IMR-90 (cell line): ENCODE results near the gene MLNR. TPM values are rescaled to one million over a fixed set of nuclear protein-coding genes. Genes with fewer than 3 reads are reported as not detected.

Source experiments
- ATAC-seq: fragments of 200-7000 bp; cut with Tn5 transposase; 2 replicates; pipeline ENCODE4 v1.9.1; 2020; ENCODE audit warnings: low read depth, mild to moderate bottlenecking, moderate library complexity
- BruUV-seq: library from RNA; stranded (reverse); fragments of 400-500 nt; replicated peaks from 2 replicates; lab custom pipeline; 2021; lab: Mats Ljungman, UMichigan
- CTCF ChIA-PET: fragments of 300-600 bp; formaldehyde crosslinking; extraction: SDS; loops from one replicate; lab custom pipeline; 2021; ENCODE audit warnings: antibody characterized with exemption; lab: Yijun Ruan, JAX
- POLR2A ChIA-PET: fragments of 300-600 bp; sonication (Branson Sonifier 250); formaldehyde crosslinking; loops from one replicate; lab custom pipeline; 2022; ENCODE audit warnings: antibody characterized with exemption; ENCODE audit not compliant: unreplicated experiment; lab: Charles Lee
- DNase-seq: peaks from one replicate; pipeline ENCODE4 v3.0.0; 2013
- H2AFZ ChIP-seq: replicated peaks from 2 replicates; pipeline ENCODE3; 2013; ENCODE audit warnings: low read length, mild to moderate bottlenecking; ENCODE audit not compliant: poor library complexity
- H2AK5ac ChIP-seq: 2 replicates; pipeline ENCODE4 v1.6.1; 2013; ENCODE audit warnings: low read depth, low read length, inconsistent platforms
- H2AK9ac ChIP-seq: replicated peaks from 2 replicates; pipeline ENCODE3; 2013; ENCODE audit warnings: mild to moderate bottlenecking, low read depth, low read length, moderate library complexity; ENCODE audit not compliant: poor library complexity
- H2BK120ac ChIP-seq: 2 replicates; pipeline ENCODE4 v1.6.1; 2013; ENCODE audit warnings: low read depth, low read length, inconsistent platforms
- H2BK15ac ChIP-seq: 3 replicates; pipeline ENCODE4 v1.6.1; 2013; ENCODE audit warnings: low read depth, low read length, inconsistent platforms
- H2BK20ac ChIP-seq: 2 replicates; pipeline ENCODE4 v1.6.1; 2013; ENCODE audit warnings: low read depth, mild to moderate bottlenecking, inconsistent platforms, low read length, moderate library complexity
- H2BK5ac ChIP-seq: 2 replicates; pipeline ENCODE4 v1.6.1; 2013; ENCODE audit warnings: mild to moderate bottlenecking, low read depth, low read length, inconsistent platforms; ENCODE audit not compliant: poor library complexity, severe bottlenecking
- H3K14ac ChIP-seq: replicated peaks from 2 replicates; pipeline ENCODE4 v1.6.1; 2013; ENCODE audit warnings: low read depth, low read length, inconsistent platforms
- H3K18ac ChIP-seq: 2 replicates; pipeline ENCODE4 v1.6.1; 2013; ENCODE audit warnings: low read depth, low read length, control low read depth
- H3K23ac ChIP-seq: 2 replicates; pipeline ENCODE4 v1.6.1; 2013; ENCODE audit warnings: low read depth, low read length, inconsistent platforms
- H3K27ac ChIP-seq: 2 replicates; pipeline ENCODE4 v1.5.1; 2013; ENCODE audit warnings: mild to moderate bottlenecking, control low read depth, low read length; ENCODE audit not compliant: insufficient read depth
- H3K27me3 ChIP-seq: 2 replicates; pipeline ENCODE4 v1.6.1; 2013; ENCODE audit warnings: low read length; ENCODE audit not compliant: control insufficient read depth, insufficient read depth
- H3K36me3 ChIP-seq: 2 replicates; pipeline ENCODE4 v1.6.1; 2013; ENCODE audit warnings: low read length, mixed read lengths; ENCODE audit not compliant: control insufficient read depth, insufficient read depth
- H3K4ac ChIP-seq: 2 replicates; pipeline ENCODE4 v1.6.1; 2013; ENCODE audit warnings: low read depth, low read length, inconsistent platforms
- H3K4me1 ChIP-seq: 2 replicates; pipeline ENCODE4 v1.6.1; 2013; ENCODE audit warnings: low read length, mixed read lengths; ENCODE audit not compliant: control insufficient read depth, insufficient read depth
- H3K4me2 ChIP-seq: 2 replicates; pipeline ENCODE4 v1.6.1; 2013; ENCODE audit warnings: low read depth, mild to moderate bottlenecking, control low read depth, low read length, moderate library complexity
- H3K4me3 ChIP-seq: 2 replicates; pipeline ENCODE4 v1.5.1; 2013; ENCODE audit warnings: low read depth, mild to moderate bottlenecking, control low read depth, low read length, moderate library complexity; ENCODE audit not compliant: insufficient read depth
- H3K56ac ChIP-seq: 2 replicates; pipeline ENCODE4 v1.6.1; 2013; ENCODE audit warnings: low read length, inconsistent platforms; ENCODE audit not compliant: insufficient read depth; ENCODE audit errors: extremely low read depth
- H3K79me1 ChIP-seq, 2 experiments: 2 replicates each; pipeline ENCODE4 v1.6.1; 2013; ENCODE audit warnings: low read length in 2 of 2, inconsistent platforms in 1 of 2, low read depth in 1 of 2
- H3K9ac ChIP-seq: 2 replicates; pipeline ENCODE4 v1.6.1; 2013; ENCODE audit warnings: low read depth, low read length, control low read depth
- H3K9me1 ChIP-seq: 2 replicates; pipeline ENCODE4 v1.6.1; 2013; ENCODE audit warnings: low read length, inconsistent platforms; ENCODE audit not compliant: insufficient read depth
- H3K9me3 ChIP-seq: 2 replicates; pipeline ENCODE4 v1.6.1; 2013; ENCODE audit warnings: low read length; ENCODE audit not compliant: control insufficient read depth, insufficient read depth
- H4K20me1 ChIP-seq: 2 replicates; pipeline ENCODE4 v1.6.1; 2013; ENCODE audit warnings: low read length, inconsistent platforms; ENCODE audit not compliant: insufficient read depth
- H4K5ac ChIP-seq: 2 replicates; pipeline ENCODE4 v1.6.1; 2013; ENCODE audit warnings: mild to moderate bottlenecking, low read depth, low read length, control low read depth
- H4K8ac ChIP-seq, 2 experiments: 2 replicates each; pipeline ENCODE4 v1.6.1; 2013; ENCODE audit warnings: low read depth in 2 of 2, low read length in 2 of 2, control low read depth in 1 of 2, inconsistent platforms in 1 of 2
- H4K91ac ChIP-seq: 2 replicates; pipeline ENCODE4 v1.6.1; 2013; ENCODE audit warnings: low read depth, low read length, inconsistent platforms; ENCODE audit not compliant: insufficient read depth
- CEBPB ChIP-seq: IDR thresholded peaks from 2 replicates; pipeline ENCODE4 v1.6.1; 2012; ENCODE audit warnings: low read depth, low read length, improper control_type of control experiment
- CHD1 ChIP-seq: IDR thresholded peaks from 2 replicates; pipeline ENCODE4 v1.6.1; 2012; ENCODE audit warnings: low read depth, low read length, improper control_type of control experiment
- MAFK ChIP-seq: IDR thresholded peaks from 2 replicates; pipeline ENCODE4 v1.6.1; 2012; ENCODE audit warnings: low read depth, low read length, improper control_type of control experiment
- NFE2L2 ChIP-seq: fragments of 150-350 bp; IDR thresholded peaks from 2 replicates; pipeline ENCODE4 v1.6.1; 2016; ENCODE audit warnings: low read depth, mild to moderate bottlenecking, low read length
- POLR2A ChIP-seq: IDR thresholded peaks from 2 replicates; pipeline ENCODE4 v1.6.1; 2012; ENCODE audit warnings: mild to moderate bottlenecking, low read depth, low read length
- RFX5 ChIP-seq: IDR thresholded peaks from 2 replicates; pipeline ENCODE4 v1.8.0; 2012; ENCODE audit warnings: low read depth, mild to moderate bottlenecking, low read length, moderate library complexity
- SMC3 ChIP-seq: fragments of 150-350 bp; IDR thresholded peaks from 2 replicates; pipeline ENCODE4 v1.6.1; 2016; ENCODE audit warnings: low read depth, mild to moderate bottlenecking, antibody characterized with exemption, low read length, moderate library complexity
- USF2 ChIP-seq: fragments of 150-350 bp; IDR thresholded peaks from 2 replicates; pipeline ENCODE4 v1.6.1; 2017; ENCODE audit warnings: mild to moderate bottlenecking, antibody characterized with exemption, low read length, low read depth
- WGBS, 2 experiments: methylation state at CpG; one replicate each; pipeline versions ENCODE4 v1.1.5 to v1.1.7; 2013; ENCODE audit warnings: missing lambda C conversion rate in 2 of 2; ENCODE audit not compliant: insufficient read length in 1 of 2; ENCODE audit errors: extremely low coverage in 2 of 2; 5-methylcytosine and 5-hydroxymethylcytosine counted together
- dilution Hi-C: fragments of 300-500 bp; cut with HindIII; formaldehyde crosslinking; loops from one replicate; pipeline ENCODE4 v1.14.3; 2018; ENCODE audit warnings: low sequenced_read_pairs; ENCODE audit not compliant: unreplicated experiment
- in situ Hi-C: fragments of 300-500 bp; cut with MboI; formaldehyde crosslinking; loops from 3 replicates; pipeline ENCODE4 v1.14.3; 2019; ENCODE audit warnings: low sequenced_read_pairs, inconsistent platforms, mixed read lengths
- intact Hi-C: fragments of 100-400 bp; cut with micrococcal nuclease; formaldehyde crosslinking; loops from 2 replicates; pipeline ENCODE4 v1.10.0; 2022
- polyA plus RNA-seq, 3 experiments: library from polyadenylated mRNA; depleted of rRNA; stranded (reverse); fragments of >200 nt; gene quantifications; 2 replicates each; pipeline ENCODE4 v1.2.3, GENCODE V29; 2012; ENCODE audit warnings: low replicate concordance in 1 of 3
- total RNA-seq: library from RNA; depleted of rRNA; stranded (reverse); fragments of >200 nt; gene quantifications from 2 replicates; pipeline ENCODE4 v1.2.3, GENCODE V29; 2012
- TF ChIP-seq, protein P1 (sequence below): conservative IDR thresholded peaks from 2 replicates; pipeline ENCODE4 v1.5.1; 2012; ENCODE audit warnings: mild to moderate bottlenecking, low read depth, low read length, improper control_type of control experiment

MLNR gene
- total and polyA plus RNA-seq, 2 of the 4 experiments (the other 2 are of a cell fraction), result not detected

- H3K23ac ChIP-seq, result 0 out of 2 replicates have a peak overlapping the region, but pooled peaks have one; percentile 3
- peaks cover 66% of the 10 kb centered on the region for H3K27me3 ChIP-seq
- no peak overlapping the region for H3K18ac ChIP-seq
- H2BK20ac ChIP-seq, result no peak overlapping the region
- H3K9ac ChIP-seq, result no peak overlapping the region
- H3K4ac ChIP-seq, result no peak overlapping the region
- H4K20me1 ChIP-seq, result 0 out of 2 replicates have a peak, but pooled peaks cover 3% of the 10 kb centered on the region
- DNase-seq, result peak; percentile 6
- no peak overlapping the region for H3K56ac ChIP-seq
- no peaks in the 10 kb centered on the region for H3K9me1 ChIP-seq
- no peak overlapping the region for H2BK120ac ChIP-seq
- ChIA-PET CTCF (no interaction called here), POLR2A (no interaction called here)
- H3K14ac ChIP-seq, result no peak overlapping the region
- in situ Hi-C loops, result no loop called here
- H3K4me2 ChIP-seq, result no peak overlapping the region; the same call in 1 of the 2 replicates
- no peak overlapping the region for H3K4me3 ChIP-seq
- WGBS, 2 experiments, result 17% methylated on average over 17 of the region's 25 CpGs; no CpG with 5 or more reads in 1 of the 2 experiments
- no peak overlapping the region for H4K91ac ChIP-seq
- BruUV-seq, result no TSS peak
- no peak overlapping the region for H4K5ac ChIP-seq
- no peak for TF ChIP-seq RFX5
- TF ChIP-seq, protein P1, sequence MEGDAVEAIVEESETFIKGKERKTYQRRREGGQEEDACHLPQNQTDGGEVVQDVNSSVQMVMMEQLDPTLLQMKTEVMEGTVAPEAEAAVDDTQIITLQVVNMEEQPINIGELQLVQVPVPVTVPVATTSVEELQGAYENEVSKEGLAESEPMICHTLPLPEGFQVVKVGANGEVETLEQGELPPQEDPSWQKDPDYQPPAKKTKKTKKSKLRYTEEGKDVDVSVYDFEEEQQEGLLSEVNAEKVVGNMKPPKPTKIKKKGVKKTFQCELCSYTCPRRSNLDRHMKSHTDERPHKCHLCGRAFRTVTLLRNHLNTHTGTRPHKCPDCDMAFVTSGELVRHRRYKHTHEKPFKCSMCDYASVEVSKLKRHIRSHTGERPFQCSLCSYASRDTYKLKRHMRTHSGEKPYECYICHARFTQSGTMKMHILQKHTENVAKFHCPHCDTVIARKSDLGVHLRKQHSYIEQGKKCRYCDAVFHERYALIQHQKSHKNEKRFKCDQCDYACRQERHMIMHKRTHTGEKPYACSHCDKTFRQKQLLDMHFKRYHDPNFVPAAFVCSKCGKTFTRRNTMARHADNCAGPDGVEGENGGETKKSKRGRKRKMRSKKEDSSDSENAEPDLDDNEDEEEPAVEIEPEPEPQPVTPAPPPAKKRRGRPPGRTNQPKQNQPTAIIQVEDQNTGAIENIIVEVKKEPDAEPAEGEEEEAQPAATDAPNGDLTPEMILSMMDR, result no peak
- no peak for TF ChIP-seq SMC3
- TF ChIP-seq NFE2L2, result no peak
- TF ChIP-seq CEBPB, result no peak
- no peak for TF ChIP-seq CHD1
- TF ChIP-seq MAFK, result no peak
- TF ChIP-seq USF2, result no peak
- no peak for TF ChIP-seq POLR2A
- no peak for ATAC-seq
- peaks cover 12% of the 10 kb centered on the region for H3K9me3 ChIP-seq
- H3K36me3 ChIP-seq, result no peaks in the 10 kb centered on the region
- H2AFZ ChIP-seq, result peak overlapping the region; percentile 44
- H3K27ac ChIP-seq, result no peak overlapping the region
- no peak overlapping the region for H4K8ac ChIP-seq
- H2BK5ac ChIP-seq, result no peak overlapping the region
- no peak overlapping the region for H2AK9ac ChIP-seq
- intact Hi-C loops, result no loop called here
- H2BK15ac ChIP-seq, result no peak overlapping the region
- H3K4me1 ChIP-seq, result no peaks in the 10 kb centered on the region
- no peaks in the 10 kb centered on the region for H3K79me1 ChIP-seq
- dilution Hi-C loops, result no loop called here
- no peak overlapping the region for H2AK5ac ChIP-seq
These were observed 1.6 kb upstream of the MLNR start for GRCh38 chr13:49218493-49219051.
